ENCODE results near the gene GARIN5A.

Gene GARIN5A
- total RNA-seq: 0 to 0.24 (median 0.06) reads per million in 18 experiments

DNA sequence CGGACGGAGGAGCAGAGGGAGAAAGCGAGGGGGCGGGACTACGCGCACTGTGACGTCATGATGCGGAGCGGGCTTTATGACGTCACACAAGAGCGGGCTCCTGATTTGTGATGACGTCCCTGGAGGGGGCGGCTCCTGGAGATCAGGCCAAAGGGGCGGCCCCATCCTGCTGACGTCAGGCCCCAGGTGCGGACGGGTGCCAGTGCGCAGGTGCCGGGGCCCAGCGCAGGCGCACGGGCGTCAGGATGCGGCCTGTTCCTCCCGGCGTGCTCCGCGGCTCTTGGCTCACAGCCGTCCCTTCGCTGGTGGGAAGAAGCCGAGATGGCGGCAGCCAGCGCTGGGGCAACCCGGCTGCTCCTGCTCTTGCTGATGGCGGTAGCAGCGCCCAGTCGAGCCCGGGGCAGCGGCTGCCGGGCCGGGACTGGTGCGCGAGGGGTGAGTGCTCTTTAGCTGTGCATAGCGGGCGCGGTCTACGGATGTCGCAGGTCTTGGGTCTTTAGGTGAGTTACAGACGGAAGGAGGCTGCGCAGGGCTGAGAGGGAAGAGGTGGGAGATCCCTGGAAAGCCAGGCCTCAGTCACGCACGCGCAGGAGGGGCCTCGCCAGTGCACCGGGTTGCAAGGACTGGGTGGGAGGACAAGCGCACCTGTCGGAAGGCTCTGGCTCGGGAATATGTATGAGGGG, at the start of gene GARIN5A, which contains the start of gene EMC10:
Gene GARIN5A (minus strand): TSS at position 625 of the 683 bp plus-strand sequence. CDS start 460 bp downstream, at position 165.
Gene EMC10 (plus strand): TSS at position 284 of the 683 bp plus-strand sequence. CDS start 38 bp downstream, at position 322.
- DNase-seq: peak; percentile 91 to 93

DNA sequence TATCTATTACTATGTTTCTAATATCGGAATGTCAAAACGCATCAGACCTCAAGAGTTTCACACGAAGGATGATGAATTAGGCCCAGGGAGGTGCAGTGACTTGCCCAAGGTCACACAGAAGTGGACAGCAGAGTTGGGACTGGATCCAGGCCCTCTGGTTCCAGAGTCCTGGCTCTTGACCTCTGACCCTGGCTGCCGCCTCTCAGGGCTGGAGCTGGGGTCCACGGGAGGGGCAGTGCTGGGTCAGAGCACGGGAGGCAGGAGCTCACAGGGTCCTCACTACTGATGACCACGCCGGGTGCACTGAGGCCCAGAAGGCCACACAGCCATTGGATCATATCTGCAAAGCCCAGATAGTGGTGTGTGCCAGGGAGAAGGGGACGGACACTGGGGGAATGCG, 46.2 kb upstream of the GARIN5A start:
- DNase-seq: no peak

DNA sequence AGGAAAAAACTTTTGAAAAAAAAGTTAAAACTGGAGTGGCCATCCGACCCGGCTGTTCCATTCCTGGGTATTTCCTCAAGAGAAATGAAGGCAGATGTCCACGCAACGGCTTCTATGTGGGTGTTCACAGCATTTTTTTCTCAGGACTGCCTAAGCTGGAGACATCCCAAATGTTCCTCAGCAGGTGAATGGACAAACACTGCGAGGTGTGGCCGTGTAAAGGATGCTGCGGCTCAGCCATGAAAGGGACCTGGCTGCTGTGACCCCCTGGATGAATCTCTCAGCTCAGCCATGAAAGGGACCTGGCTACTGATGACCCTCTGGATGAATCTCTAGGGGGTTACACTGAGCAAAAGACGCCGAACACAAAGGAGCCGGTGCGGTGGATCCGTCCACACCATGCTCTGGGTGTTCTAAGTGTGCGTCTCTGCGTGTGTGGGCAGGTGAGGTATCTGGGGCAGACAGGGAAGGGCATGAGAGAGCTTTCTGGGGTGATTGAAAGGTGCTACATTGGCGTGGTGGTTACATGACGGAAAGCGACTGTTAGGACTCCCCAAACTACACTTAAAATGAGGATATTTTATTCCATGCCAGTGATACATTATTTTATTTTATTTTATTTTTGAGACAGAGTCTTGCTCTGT, 44.3 kb upstream of the GARIN5A start:
- DNase-seq: no peak

DNA sequence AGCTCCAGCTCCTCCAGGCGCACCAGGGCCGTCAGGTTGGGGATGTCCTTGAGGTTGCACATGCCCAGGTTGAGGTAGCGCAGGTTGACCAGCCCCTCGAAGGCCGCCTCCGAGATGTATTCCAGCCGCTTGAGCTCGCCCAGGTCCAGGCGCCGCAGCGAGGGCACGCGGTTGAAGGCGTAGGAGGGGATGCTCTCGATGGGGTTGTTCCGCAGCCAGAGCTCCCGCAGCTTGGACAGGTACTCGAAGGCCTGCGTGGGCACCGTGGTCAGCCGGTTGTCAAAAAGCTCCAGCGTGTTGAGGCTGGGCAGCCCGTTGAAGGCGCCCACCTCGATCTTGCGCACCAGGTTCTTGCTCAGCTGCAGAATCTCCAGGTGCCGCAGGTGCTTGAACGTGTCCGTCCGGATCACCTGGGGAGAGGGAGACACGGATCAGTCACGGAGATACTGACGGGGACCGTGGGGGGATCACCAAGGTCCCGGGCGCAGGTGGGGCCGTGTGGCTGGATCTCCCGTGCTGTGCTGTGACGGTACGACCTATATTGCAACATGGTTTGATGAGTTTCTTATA, 42.4 kb upstream of the GARIN5A start:
- no peak for DNase-seq

DNA sequence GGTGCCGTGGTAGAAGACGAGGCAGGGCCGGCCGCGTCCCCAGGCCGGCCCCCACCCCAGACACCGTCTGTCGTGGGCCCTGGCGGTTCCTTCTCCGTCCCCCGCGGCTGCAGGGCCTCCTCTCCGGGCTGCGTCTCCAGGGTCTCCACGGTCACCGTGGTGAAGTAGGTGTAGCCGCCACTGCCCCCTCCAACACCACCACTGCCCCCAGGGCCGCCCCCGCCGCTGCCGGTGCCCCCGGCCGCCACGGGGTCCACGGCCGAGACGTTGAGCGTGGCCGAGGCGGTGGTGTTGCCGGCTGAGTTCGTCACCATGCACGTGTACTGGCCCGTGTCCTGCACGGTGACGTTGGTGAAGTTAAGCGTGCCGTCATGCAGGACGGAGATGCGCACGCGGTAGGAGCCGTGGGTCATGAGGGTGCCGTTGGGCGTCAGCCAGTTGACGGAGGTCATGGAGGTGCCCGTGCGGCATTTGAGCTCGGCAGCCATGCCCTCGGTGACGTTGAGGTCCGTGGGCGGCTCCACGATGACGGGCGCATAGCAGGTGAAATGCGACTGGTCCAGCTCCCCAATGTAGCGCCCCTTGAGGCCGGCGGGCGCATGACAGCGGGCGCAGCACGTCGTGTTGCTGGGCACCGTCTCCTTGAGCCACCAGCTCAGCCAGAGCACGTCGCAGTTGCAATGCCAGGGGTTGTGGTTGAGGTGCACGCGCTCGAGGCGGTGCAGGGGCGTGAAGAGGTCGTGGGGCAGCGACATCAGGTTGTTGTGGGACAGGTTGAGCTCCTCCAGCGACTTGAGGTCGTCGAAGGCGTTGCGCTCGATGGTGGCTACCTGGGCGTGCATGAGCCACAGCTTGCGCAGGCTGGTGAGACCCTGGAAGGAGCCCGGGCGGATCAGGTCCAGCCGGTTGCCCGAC, 41.7 kb upstream of the GARIN5A start:
- no peak for DNase-seq

DNA sequence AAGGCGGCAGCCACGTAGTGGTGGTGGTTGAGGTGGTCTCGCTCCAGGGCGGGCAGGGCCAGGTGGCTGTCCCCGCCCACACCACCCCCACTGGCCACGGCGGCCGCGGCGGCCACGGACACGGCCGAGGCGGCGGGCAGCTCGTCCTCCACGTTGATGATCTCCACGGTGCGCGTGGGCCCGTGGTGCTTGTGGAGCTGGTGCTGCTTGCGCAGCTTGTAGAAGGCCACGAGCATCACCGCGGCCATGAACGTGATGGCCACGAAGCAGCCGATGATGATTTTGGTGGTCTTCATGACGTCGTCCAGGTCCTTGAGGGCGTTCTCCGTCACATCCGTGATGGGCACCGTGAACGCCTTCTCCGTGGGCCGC, 41.0 kb upstream of the GARIN5A start:
- DNase-seq: no peak

DNA sequence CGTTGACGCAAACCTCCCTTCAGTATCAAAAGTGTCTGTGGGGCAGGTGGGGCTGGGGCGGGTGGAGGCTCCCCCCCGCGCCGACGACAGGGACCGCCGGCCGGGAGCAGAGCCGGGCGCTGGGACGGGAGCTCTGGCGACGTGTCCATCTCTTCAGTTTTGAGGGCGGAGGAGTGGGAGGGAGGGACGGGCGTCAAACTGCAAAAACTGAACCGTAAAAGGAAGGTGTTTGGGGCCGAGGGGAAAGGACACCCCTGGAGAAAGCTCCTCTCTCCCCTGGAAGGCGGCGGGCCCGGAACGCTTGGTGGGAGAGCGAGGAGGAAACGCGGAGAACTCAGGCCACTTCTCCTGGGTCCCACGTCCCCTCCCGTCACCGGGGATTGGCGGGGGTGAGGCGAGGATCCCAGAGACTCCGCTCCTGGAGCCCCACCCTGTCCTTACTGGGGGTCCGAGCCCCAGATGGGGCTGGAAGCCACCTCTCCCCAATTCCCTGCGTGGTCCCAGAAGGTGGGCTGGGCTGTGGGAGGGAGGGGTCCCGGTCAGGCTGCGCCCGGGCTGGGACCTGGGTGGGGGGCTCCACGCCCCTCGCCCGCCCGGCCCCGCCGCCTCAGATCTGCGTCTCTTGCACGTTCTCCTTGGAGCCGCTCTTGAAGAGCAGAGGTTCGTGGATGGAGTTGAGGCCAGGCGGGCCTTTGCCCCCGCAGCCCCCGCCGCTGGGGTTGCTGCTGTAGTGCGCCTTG, 40.5 kb upstream of the GARIN5A start:
- DNase-seq: no peak

DNA sequence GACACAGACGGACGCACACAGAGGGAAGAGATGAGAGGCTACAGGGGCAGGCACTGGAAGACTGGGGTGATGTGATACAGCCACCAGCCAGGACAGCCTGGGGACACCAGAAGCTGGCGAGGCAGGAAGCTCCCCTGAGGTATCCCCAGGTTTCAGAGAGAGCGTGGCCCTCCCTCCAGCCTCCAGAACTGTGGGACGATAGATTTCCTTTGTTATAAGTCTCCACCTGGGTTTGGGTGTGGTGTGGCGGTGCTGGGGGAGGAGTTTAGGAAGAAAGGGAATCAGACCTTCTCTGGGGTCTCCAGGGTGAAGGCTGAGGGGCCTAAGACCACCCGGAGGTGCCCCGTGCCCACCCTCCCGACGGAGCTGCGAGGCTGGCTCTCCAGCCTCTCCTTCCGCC, 39.8 kb upstream of the GARIN5A start:
- DNase-seq: no peak

DNA sequence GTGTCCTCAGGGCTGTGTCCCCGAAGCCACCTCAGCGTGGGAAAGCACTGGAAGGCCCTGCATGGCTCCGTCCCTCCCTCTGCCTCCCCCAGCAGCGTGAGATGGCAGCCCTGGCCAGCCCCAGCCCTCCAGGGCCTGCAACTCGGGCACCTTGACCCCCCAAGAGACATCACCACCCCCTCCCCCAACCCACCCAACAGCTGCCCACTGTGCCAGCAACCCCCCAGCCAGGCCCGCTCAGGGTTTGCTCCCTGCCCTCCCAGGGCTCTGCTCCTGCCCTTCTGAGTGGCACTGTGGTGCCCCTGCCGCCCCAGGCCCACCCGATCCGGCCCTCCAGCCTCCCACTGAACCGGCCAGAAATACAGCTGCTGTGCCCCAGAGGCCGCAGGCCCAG, 38.5 kb upstream of the GARIN5A start:
- no peak for DNase-seq

DNA sequence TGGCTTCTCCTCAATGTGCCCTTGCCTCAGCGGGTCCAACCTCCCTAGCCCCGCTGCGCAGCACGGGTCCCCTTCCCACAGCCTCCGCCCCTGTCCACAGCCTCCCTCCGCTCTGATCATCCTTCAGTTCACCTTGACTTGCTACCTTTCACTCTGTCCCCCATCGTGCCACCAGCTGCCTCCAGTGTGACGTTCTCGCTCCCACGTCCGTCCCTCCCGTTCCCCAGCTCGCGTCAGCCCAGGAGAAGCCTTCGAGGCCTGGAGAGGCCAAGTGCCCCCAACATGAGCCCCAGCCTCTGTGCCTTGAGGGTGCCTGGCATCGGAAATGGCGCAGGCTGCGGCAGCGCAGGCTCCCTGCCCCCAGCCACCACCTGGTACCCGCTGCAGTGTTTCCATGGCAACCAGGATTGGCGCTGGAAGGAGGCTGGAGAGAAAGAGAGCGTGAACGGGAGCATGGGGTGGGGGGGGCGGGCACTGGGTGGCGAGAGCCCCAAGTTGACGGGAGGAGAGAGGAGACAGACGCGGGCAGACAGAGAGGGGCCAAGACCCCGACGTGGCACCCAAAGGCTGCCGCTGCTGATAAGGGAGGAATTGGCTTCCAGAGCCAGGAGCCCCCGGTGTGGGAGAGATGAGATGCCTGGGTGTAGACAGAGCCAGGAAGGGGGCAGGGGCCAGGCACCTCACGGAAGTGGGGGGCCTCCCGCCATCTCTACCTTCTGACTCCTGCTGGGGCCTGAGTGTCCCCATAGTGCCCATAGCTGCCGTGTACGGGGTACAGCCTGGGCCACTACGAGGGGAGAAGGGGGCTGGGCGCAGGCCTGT, 37.9 kb upstream of the GARIN5A start:
- no peak for DNase-seq

DNA sequence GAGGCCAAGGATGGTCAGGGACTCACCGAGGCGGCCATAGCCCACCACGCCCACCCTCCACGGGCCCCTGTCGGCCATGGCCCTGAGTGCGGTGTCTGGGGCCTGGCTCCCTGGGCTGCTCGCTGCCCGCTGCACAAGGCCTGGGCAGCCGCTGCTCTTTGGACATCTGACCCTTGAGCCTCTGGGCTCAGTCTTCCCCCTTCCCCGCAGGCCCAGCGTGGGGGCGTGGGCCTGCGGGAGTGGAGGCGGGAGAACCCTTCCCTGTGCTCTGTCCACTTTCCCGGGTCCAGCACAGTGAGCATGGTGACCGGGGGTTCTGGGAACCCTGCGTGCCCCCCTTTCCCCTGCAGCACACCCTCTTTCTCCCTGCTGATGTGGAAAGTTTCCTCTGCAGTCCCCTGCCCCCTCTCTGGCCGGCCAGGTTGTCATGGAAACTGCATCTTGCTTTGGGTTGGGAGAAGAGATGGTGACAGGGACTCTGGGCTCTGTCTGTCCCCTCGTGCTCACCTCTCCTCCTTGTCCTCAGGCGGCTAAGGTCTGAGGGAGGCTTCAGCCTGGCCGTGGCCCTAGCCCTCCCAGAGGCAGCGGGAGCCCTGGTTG, 37.2 kb upstream of the GARIN5A start, which contains the start of gene ASPDH:
Gene ASPDH (minus strand): TSS at position 168 of the 600 bp plus-strand sequence. CDS start 90 bp downstream, at position 78.
- no peak for DNase-seq

DNA sequence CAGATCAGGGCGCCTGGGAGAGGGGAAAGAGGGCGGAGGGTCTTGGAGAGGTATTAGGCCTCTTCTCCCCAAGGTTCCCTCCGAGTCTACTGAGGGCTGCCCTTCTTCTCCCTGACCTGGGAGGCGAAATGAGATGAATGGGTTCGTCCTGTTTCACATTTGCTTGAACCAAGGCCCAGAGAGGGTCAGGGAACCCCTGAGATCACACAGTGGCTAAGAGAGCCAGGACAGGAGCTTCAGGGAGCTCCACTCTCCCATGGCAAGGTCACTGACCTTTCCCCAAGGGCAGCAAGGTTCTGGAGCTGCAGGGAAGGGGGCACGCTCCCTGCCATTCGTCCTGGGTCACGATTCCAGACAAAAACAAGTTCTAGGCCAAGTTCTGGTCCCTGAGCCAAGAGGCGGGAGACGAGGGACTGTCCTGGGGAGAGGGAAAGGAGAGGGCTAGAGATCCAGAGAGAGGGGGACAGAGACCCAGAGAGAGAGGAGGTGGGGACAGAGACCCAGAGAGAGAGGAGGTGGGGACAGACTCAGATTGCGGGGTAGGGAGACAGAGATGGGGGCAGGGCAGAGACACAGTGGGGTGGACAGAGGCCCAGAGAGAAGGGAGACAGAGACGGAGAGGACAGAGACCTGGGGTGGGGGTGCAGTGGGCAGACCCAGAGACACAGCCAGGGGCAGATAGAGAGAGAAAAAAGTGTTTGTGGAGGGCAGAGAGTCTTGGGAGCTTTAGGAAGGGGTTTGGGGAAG, 36.5 kb upstream of the GARIN5A start:
- no peak for DNase-seq

DNA sequence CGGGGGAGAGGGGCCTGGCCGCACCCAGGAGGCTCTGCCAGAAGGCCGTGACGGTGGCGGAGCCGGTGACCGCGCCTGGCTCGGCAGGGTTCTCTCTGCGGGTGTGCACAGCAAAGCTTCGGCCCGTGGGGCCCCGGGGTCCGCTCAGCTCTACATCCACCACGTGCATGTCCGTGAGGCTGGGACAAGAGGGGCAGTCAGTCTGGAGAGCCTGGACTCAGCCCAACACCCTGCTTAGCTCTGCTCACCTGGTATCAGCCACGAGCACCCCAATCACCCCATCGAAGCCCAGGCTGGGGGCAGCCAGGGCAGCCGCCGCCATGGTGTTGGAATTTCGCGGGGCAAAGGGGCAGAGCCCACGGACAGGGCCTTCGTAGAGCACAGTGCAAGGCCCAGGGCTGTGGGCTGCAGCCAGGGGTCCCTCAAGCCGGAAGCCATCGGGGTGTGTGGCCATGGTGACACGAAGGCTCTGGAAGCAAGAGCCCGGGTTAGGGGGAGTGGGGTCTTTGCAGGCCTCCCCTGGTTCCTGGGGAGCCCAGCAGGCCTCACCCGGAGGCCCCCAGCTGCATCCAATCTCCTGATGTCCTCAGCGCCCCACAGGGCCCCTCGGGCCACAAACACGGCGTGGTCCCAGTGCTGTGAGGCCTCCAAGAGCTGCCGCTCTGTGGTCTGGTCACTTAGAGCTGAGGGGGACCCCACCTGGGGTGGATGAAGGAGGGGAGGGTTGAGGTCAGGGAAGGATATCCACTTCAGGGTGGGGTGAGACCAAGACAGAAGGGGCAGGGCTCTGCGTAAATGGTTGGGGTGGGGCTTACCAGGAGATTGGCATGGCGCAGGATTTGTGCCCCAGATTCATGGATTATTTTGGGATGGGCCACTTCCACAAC, 35.7 kb upstream of the GARIN5A start:
- DNase-seq: no peak

DNA sequence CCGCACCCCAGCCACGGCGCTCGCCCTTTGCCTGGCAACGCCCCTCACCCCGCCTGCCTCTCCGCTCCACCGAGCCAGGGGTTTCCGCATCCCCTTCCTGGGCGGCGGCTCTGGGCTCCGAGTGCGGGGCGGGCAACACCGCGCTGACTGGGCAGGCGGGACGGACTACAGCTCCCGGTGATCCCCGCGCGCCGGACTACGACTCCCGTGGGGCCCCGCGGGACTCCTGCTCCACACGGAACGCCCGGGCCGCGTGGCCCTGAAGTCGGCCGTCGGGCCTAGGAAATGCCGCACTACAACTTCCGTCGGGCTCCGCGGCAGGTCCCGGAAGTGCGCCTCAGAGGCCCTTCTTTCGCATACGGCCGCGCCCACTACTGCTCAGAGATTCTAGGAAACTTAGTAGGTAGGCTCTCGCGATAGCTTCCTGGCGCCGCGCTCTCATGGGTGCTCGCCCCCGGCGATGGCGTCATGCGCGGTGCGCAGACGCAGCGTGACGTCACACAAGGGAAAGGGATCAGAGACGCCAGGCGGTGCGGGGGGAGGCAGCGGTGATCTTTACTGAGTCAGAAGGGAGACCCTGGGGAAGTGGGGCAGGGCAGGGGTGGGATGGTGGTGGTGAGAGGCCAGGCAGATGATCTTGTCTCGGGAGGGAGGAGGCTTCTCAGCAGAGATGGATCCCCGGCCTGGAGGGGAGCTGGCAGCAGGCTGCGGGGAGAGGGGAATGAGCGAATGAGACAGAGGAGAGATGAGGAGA, 34.6 kb upstream of the GARIN5A start, which contains the start of gene JOSD2:
Gene JOSD2 (minus strand): TSS at position 123 of the 754 bp plus-strand sequence. CDS start 760 bp downstream, outside the sequence.
- DNase-seq: peak; percentile 99 to 100

DNA sequence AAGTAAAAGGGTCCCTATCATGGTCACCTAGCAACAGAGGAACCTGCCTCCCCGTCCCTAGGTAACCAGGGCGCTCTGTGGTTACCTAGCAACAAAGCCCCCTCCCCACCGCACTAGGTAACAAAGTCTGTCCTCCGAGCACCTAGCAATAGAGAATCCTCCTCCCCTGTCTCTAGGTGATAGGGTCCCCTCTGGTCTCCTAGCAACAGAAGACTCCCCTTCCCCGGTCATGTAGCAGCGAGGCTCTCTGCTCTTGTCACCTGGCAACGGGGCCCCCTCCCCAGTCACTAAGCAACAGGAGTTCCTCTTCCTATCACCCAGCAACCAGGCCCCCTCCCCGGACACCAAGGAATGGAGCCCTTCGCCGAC, 34.0 kb upstream of the GARIN5A start:
- DNase-seq: no peak

DNA sequence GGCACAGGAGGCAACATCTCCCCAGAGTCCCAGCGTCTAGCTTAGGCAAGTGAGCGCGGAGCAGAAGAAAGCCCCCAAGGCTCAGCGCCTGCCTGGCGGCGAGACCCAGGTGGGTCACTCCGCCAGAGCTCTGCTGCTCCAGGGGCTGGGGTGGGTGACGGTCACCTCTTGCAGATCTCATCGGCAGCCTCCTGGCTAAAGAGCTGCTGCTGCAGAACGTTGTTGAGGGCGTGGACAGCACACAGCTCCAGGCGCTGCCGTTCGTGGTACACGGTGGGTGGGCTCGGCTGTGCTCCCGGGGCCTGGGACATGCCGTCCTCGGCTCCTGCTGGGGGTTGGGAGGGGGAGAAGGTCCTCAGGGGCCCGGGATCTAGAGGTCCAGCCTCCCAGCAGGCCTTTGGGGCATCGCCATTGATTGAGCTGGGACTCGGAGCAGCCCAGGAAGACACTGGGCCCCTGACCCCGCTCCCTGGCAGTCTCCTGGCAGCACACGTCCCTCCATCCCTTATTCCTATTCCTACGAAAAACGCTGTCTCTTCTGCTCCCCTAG, 33.5 kb upstream of the GARIN5A start:
- no peak for DNase-seq

DNA sequence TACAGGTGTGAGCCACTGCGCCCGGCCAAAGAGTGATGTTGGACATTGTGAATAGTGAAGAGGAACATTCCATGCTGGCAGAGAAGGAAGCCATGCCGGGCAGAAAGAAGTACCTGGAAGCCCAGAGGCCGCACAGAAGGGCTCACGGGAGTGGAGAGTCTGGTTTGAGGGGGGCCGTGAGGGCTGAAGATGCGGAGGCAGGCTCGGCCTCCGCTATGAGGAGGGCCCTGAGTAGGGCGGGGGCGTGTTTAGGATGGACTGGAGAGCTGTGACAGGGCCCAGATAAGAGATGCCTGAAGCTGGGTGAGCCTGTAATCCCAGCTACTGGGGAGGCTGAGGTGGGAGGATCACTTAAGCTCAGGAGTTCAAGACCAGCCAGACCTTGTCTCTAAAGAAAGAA, 32.7 kb upstream of the GARIN5A start:
- DNase-seq: no peak

DNA sequence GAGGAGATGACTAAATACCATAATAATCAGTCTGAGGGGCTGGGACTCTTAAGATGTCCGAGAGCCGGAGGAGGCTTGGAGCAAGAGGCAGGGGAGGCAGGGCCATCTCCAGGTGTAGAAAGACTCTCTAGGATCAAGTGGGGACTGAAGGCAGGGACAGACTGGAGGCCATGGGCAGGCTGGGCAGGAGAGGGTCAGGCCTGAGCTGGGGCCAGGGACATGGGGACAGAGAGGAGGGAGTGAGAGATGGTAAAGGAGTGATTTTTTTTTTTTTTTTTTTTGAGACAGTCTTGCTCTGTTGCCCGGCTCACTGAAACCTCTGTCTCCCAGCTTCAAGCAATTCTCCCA, 32.2 kb upstream of the GARIN5A start:
- no peak for DNase-seq
